Natural killer cell (primary cell): ENCODE results near the gene TIGD3. TPM values are rescaled to one million over a fixed set of nuclear protein-coding genes. Genes with fewer than 3 reads are reported as not detected.

Experiments
- total RNA-seq, 4 donors: library from RNA; stranded (reverse); fragments of 120-200 nt in 1 of 4; gene quantifications; one replicate each; pipeline versions ENCODE4 v1.2.3 to v1.2.4, GENCODE V29; 2013 to 2022

TIGD3 gene
- total RNA-seq, 3 donors from 2014 or later (not counting 1 experiment from before 2014, with no cell fraction given), result 0.70 to 2.2 (median 1.2) TPM

Other genes with a start within 250 kb of the TIGD3 start
- 10 to 100 TPM; 17.0 to 23.2 (median 18.6) TPM for gene TM7SF2, start 242.9 kb upstream of the TIGD3 start, total RNA-seq
- gene ZNHIT2, start 237.1 kb upstream of the TIGD3 start, total RNA-seq, result 1 to 10 TPM; 5.6 to 6.8 (median 6.1) TPM
- 100 to 1,000 TPM; 724 to 977 (median 968) TPM for gene FAU, start 232.6 kb upstream of the TIGD3 start, total RNA-seq
- gene MRPL49, start 232.4 kb upstream of the TIGD3 start, total RNA-seq, result 10 to 100 TPM; 36.8 to 37.5 (median 36.9) TPM
- 100 to 1,000 TPM in 1 of 3 donors, 10 to 100 TPM in 2; 72.9 to 109 (median 90.2) TPM for gene SYVN1, start 220.2 kb upstream of the TIGD3 start, total RNA-seq
- not detected for gene SPDYC, start 184.5 kb upstream of the TIGD3 start, total RNA-seq
- gene CAPN1, start 172.8 kb upstream of the TIGD3 start, total RNA-seq, result 100 to 1,000 TPM; 211 to 256 (median 229) TPM
- gene POLA2, start 92.8 kb upstream of the TIGD3 start, total RNA-seq, result 10 to 100 TPM; 21.2 to 24.2 (median 22.7) TPM
- 1 to 10 TPM; 1.4 to 1.5 (median 1.5) TPM for gene CDC42EP2, start 39.9 kb upstream of the TIGD3 start, total RNA-seq
- gene DPF2, start 20.9 kb upstream of the TIGD3 start, total RNA-seq, result 100 to 1,000 TPM in 1 of 3 donors, 10 to 100 TPM in 2; 69.6 to 102 (median 89.1) TPM
- gene SLC25A45, start 27.9 kb downstream of the TIGD3 start, total RNA-seq, result 10 to 100 TPM; 50.9 to 61.1 (median 61.0) TPM
- 10 to 100 TPM; 45.6 to 58.4 (median 57.7) TPM for gene FRMD8, start 31.9 kb downstream of the TIGD3 start, total RNA-seq
- 1,000 to 10,000 TPM; 1,031 to 1,768 (median 1,493) TPM for gene NEAT1, start 68.0 kb downstream of the TIGD3 start, total RNA-seq
- gene MALAT1, start 144.3 kb downstream of the TIGD3 start, total RNA-seq, result over 10,000 TPM; 32,911 to 36,726 (median 33,502) TPM
- gene SCYL1, start 170.3 kb downstream of the TIGD3 start, total RNA-seq, result 10 to 100 TPM; 61.7 to 79.9 (median 71.3) TPM
- 100 to 1,000 TPM; 121 to 155 (median 140) TPM for gene LTBP3, start 203.6 kb downstream of the TIGD3 start, total RNA-seq
- gene ZNRD2, start 215.7 kb downstream of the TIGD3 start, total RNA-seq, result 10 to 100 TPM; 40.9 to 64.1 (median 60.0) TPM
- gene FAM89B, start 217.8 kb downstream of the TIGD3 start, total RNA-seq, result 10 to 100 TPM; 41.4 to 52.4 (median 44.6) TPM
- 100 to 1,000 TPM; 129 to 137 (median 135) TPM for gene EHBP1L1, start 221.3 kb downstream of the TIGD3 start, total RNA-seq
- gene KCNK7, start 241.0 kb downstream of the TIGD3 start, total RNA-seq, result 10 to 100 TPM in 1 of 3 donors, 1 to 10 TPM in 2; 6.3 to 11.2 (median 7.1) TPM